HepG2 (cell line): ENCODE results near the gene SYNJ2. TPM values are rescaled to one million over a fixed set of nuclear protein-coding genes. Genes with fewer than 3 reads are reported as not detected.

Experiments
- GLMP ChIP-seq: sonication (generic); formaldehyde crosslinking; IDR thresholded peaks from 2 replicates; pipeline ENCODE4 v1.9.0; 2021; ENCODE audit warnings: missing genetic modification reagents, mild to moderate bottlenecking, borderline replicate concordance
- GPBP1L1 ChIP-seq: sonication (generic); formaldehyde crosslinking; IDR thresholded peaks from 2 replicates; pipeline ENCODE4 v1.5.0; 2020; ENCODE audit warnings: mild to moderate bottlenecking, missing genetic modification reagents
- HCFC1 ChIP-seq: fragments of 150-350 bp; IDR thresholded peaks from 2 replicates; pipeline ENCODE4 v1.6.1; 2014; ENCODE audit warnings: low read depth, low read length
- HMGA1 ChIP-seq: sonication (generic); formaldehyde crosslinking; conservative IDR thresholded peaks from 2 replicates; pipeline ENCODE4 v1.4.0; 2020; ENCODE audit warnings: missing genetic modification reagents
- JARID2 ChIP-seq: sonication (generic); formaldehyde crosslinking; IDR thresholded peaks from 2 replicates; pipeline ENCODE4 v1.8.1; 2023; ENCODE audit warnings: missing genetic modification reagents, inconsistent platforms; ENCODE audit not compliant: insufficient replicate concordance
- JUN ChIP-seq: sonication (generic); formaldehyde crosslinking; IDR thresholded peaks from 2 replicates; pipeline ENCODE4 v1.4.0; 2020; ENCODE audit warnings: mild to moderate bottlenecking, missing genetic modification reagents
- KLF16 ChIP-seq, 2 experiments: sonication (generic) in 1 of 2; formaldehyde crosslinking in 1 of 2; IDR thresholded peaks; 2 replicates each; pipeline versions ENCODE4 v1.6.1 to v1.8.0; 2016 to 2023; ENCODE audit warnings: missing genetic modification reagents in 2 of 2, missing compliant biosample characterization in 1 of 2
- MBNL3 ChIP-seq: fragments of 250-450 bp; sonication (Bioruptor Pico); conservative IDR thresholded peaks from 2 replicates; pipeline ENCODE4 v1.8.0; 2022; ENCODE audit warnings: mild to moderate bottlenecking, inconsistent platforms
- NCOR1 ChIP-seq: fragments of 200-600 bp; sonication (generic); IDR thresholded peaks from 2 replicates; pipeline ENCODE4 v1.7.0; 2017; ENCODE audit warnings: antibody characterized with exemption, low read length, borderline replicate concordance
- PHF8 ChIP-seq: sonication (generic); formaldehyde crosslinking; IDR thresholded peaks from 2 replicates; pipeline ENCODE4 v1.5.0; 2020; ENCODE audit warnings: missing genetic modification reagents
- PLRG1 ChIP-seq: fragments of 450-650 bp; conservative IDR thresholded peaks from 2 replicates; pipeline ENCODE4 v1.6.1; 2016
- SAFB2 ChIP-seq: sonication (generic); formaldehyde crosslinking; IDR thresholded peaks from 2 replicates; pipeline ENCODE4 v1.5.1; 2020; ENCODE audit warnings: missing genetic modification reagents, low read depth, mild to moderate bottlenecking, borderline replicate concordance
- TCF12 ChIP-seq, 2 experiments: fragments of 450-650 bp in 1 of 2; sonication (generic) in 1 of 2; formaldehyde crosslinking in 1 of 2; IDR thresholded peaks; 2 replicates each; pipeline versions ENCODE4 v1.6.1 to v1.8.0; 2017 to 2022; ENCODE audit warnings: antibody characterized with exemption in 1 of 2, mild to moderate bottlenecking in 1 of 2, missing genetic modification reagents in 1 of 2, moderate library complexity in 1 of 2
- TFDP1 ChIP-seq: IDR thresholded peaks from 2 replicates; pipeline ENCODE4 v1.6.1; 2016; ENCODE audit warnings: missing compliant biosample characterization, missing genetic modification reagents, borderline replicate concordance
- ZIK1 ChIP-seq: sonication (generic); formaldehyde crosslinking; IDR thresholded peaks from 2 replicates; pipeline ENCODE4 v1.5.0; 2020; ENCODE audit warnings: mild to moderate bottlenecking, low read depth, missing genetic modification reagents, borderline replicate concordance
- ZNF629 ChIP-seq: sonication (generic); formaldehyde crosslinking; conservative IDR thresholded peaks from 2 replicates; pipeline ENCODE4 v1.5.0; 2020; ENCODE audit warnings: missing genetic modification reagents
- ZNF646 ChIP-seq: sonication (generic); formaldehyde crosslinking; IDR thresholded peaks from 2 replicates; pipeline ENCODE4 v1.9.0; 2021; ENCODE audit warnings: mild to moderate bottlenecking, missing genetic modification reagents
- ZNF790 ChIP-seq: sonication (generic); formaldehyde crosslinking; IDR thresholded peaks from 2 replicates; pipeline ENCODE4 v1.8.0; 2022; ENCODE audit warnings: missing genetic modification reagents, mild to moderate bottlenecking, borderline replicate concordance
- ZNF841 ChIP-seq: sonication (generic); formaldehyde crosslinking; IDR thresholded peaks from 2 replicates; pipeline ENCODE4 v1.8.1; 2023; ENCODE audit warnings: missing genetic modification reagents, borderline replicate concordance
- polyA plus RNA-seq, 8 experiments: library from polyadenylated mRNA; depleted of rRNA in 3 of 8; stranded (reverse) in 7 of 8; unstranded in 1 of 8; fragments of >200 nt; fragmentation: Illumina TruSeq in 4 of 8; extraction: Trizol in 4 of 8; gene quantifications; 2 replicates each; pipeline versions ENCODE4 v1.2.1 to v1.2.3, GENCODE V29; 2011 to 2016; ENCODE audit warnings: low read depth in 4 of 8, missing spikeins in 1 of 8, mixed read lengths in 1 of 8; ENCODE audit not compliant: insufficient read depth in 1 of 8
- total RNA-seq, 5 experiments: library from RNA; depleted of rRNA; stranded (reverse); fragments of >200 nt; fragmentation: Illumina TruSeq; extraction: Trizol; gene quantifications; 2 replicates each; pipeline ENCODE4 v1.2.3, GENCODE V29; 2016; ENCODE audit warnings: low read depth in 1 of 5

SYNJ2 gene
- total and polyA plus RNA-seq, 2 of the 13 experiments (the other 11 are each of a cell fraction or from before 2014, with no cell fraction given), result 39.1 to 57.6 TPM

- TF ChIP-seq JARID2 (peak; percentile 67), PLRG1 (no peak), JUN (CRISPR knock-in tag) (peak; percentile 92), ZNF629 (CRISPR knock-in tag) (peak; percentile 44), GLMP (CRISPR knock-in tag) (no peak), TFDP1 (CRISPR knock-in tag) (no peak; the same call in 1 of the 2 replicates), ZIK1 (CRISPR knock-in tag) (no peak), ZNF646 (CRISPR knock-in tag) (peak; percentile 99), KLF16 (CRISPR knock-in tag; IDR thresholded peaks at IDR 0.05) (peak in 1 of 2 experiments; percentile 93; a peak in 2 of 4 replicates), GPBP1L1 (CRISPR knock-in tag) (no peak), ZNF790 (CRISPR knock-in tag) (no peak), MBNL3 (no peak), HCFC1 (no peak), SAFB2 (CRISPR knock-in tag) (no peak), TCF12 (IDR thresholded peaks at IDR 0.05) (no peak), TCF12 (CRISPR knock-in tag; IDR thresholded peaks at IDR 0.05) (no peak; the same call in 1 of the 2 replicates), PHF8 (CRISPR knock-in tag) (peak; percentile 3; the same call in 1 of the 2 replicates), HMGA1 (no peak), NCOR1 (no peak; the same call in 1 of the 2 replicates), ZNF841 (CRISPR knock-in tag) (no peak)
These were observed 58.6 kb downstream of the SYNJ2 start (continued) for GRCh38 chr6:158040051-158040803.
